ENCODE measurements around the gene GAL3ST3.

GRCh38 chr11:66081505-66081904, 32.5 kb upstream of the GAL3ST3 start:
- no peak for TF ChIP-seq ZFP30 (CRISPR knock-in tag; IDR thresholded peaks at IDR 0.05)
- no peak for TF ChIP-seq ZC3H10 (CRISPR knock-in tag; IDR thresholded peaks at IDR 0.05)

Data from SK-N-SH treated with all-trans-retinoic acid at 6 μM for 48 hours (cell line).